Measurements from ENCODE around the gene CCDC192.

GRCh38 chr5:127840198-127840524 is 137.0 kb downstream of the CCDC192 start:
- TF ChIP-seq TAF1 (IDR thresholded peaks at IDR 0.05; ENCODE audit: low read depth) (no peak), SMC3 (conservative IDR thresholded peaks at IDR 0.05; ENCODE audit: poor library complexity) (no peak), MXI1 (conservative IDR thresholded peaks at IDR 0.05; ENCODE audit: poor library complexity, severe bottlenecking) (no peak), EP300 (conservative IDR thresholded peaks at IDR 0.05; ENCODE audit: poor library complexity, severe bottlenecking) (no peak), CTCF (IDR thresholded peaks at IDR 0.05; ENCODE audit: poor library complexity, severe bottlenecking) (no peak), EZH2 (IDR thresholded peaks at IDR 0.05; ENCODE audit: borderline replicate concordance, insufficient read depth, low read length, poor library complexity, severe bottlenecking) (no peak), POLR2AphosphoS5 (IDR thresholded peaks at IDR 0.05) (no peak), RAD21 (conservative IDR thresholded peaks at IDR 0.05) (no peak)

All from neural cell (in vitro differentiated cells).